BE2C (cell line): ENCODE measurements around the gene PIP4P1.

Experiments
- DNase-seq: peaks from one replicate; pipeline ENCODE4 v3.0.0-alpha.2; 2020
- H3K27me3 ChIP-seq: fragments of 250-450 bp; sonication (Bioruptor Pico); 2 replicates; pipeline ENCODE4 v1.5.1; 2020; ENCODE audit warnings: mild to moderate bottlenecking
- H3K36me3 ChIP-seq: fragments of 250-450 bp; sonication (Bioruptor Pico); 2 replicates; pipeline ENCODE4 v1.5.1; 2020; ENCODE audit warnings: mild to moderate bottlenecking
- H3K4me1 ChIP-seq: fragments of 250-450 bp; sonication (Bioruptor Pico); 2 replicates; pipeline ENCODE4 v1.5.1; 2020
- H3K4me3 ChIP-seq: 2 replicates; pipeline ENCODE4 v1.5.1; 2011; ENCODE audit warnings: low read depth, low read length
- H3K9me3 ChIP-seq: fragments of 250-450 bp; sonication (Bioruptor Pico); 2 replicates; pipeline ENCODE4 v1.5.1; 2020
- TF ChIP-seq, protein P1 (sequence below): IDR thresholded peaks from 2 replicates; pipeline ENCODE4 v1.5.1; 2012; ENCODE audit warnings: mild to moderate bottlenecking, low read depth, low read length

The PIP4P1 gene

DNA sequence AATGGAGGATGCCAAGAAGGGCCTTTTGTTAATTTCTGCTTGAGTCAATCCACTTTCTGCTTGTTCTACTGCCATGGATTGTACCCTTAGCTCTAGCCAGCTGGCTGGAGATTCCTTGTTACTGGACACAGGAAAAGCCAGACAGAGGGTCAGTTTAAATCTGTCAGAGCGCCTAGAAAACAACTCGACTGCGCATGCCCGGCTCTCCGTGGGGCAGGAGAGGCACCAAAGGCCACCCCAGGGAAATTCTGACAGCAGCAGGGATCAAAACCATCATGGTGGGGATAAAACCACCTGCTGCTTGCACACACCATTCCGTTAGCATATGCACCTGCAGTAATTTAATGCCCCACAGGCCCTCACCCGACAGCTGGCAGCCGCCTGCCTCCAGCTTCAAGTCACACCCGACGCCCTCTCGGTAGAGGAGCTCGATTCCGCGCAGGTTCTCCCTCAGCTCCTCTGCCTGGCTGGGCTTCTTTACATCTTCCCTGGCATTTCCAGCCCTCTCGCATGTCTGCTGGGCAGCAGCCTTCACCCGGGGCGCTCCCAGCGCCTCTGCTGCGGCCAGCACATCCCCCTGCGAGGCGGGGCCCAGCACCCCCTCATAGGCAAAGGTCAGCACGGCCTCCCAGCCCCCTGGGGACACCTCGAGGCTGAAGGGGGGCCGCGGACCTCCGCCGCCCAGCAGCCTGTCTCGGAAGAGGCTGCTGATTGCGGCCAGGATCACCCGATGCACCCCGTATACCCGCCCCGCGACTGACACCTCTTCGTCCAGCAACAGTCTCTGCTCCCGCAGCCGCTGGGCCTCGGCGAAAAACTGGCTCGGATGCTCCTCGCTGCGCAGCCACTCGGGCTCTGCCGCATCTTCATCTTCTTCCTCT lies 26.3 kb downstream of the PIP4P1 start:
- no peak for DNase-seq
- H3K4me3 ChIP-seq: no peak overlapping the region
- H3K36me3 ChIP-seq: no peaks in the 10 kb centered on the region
- no peaks in the 10 kb centered on the region for H3K9me3 ChIP-seq
- TF ChIP-seq, protein P1, sequence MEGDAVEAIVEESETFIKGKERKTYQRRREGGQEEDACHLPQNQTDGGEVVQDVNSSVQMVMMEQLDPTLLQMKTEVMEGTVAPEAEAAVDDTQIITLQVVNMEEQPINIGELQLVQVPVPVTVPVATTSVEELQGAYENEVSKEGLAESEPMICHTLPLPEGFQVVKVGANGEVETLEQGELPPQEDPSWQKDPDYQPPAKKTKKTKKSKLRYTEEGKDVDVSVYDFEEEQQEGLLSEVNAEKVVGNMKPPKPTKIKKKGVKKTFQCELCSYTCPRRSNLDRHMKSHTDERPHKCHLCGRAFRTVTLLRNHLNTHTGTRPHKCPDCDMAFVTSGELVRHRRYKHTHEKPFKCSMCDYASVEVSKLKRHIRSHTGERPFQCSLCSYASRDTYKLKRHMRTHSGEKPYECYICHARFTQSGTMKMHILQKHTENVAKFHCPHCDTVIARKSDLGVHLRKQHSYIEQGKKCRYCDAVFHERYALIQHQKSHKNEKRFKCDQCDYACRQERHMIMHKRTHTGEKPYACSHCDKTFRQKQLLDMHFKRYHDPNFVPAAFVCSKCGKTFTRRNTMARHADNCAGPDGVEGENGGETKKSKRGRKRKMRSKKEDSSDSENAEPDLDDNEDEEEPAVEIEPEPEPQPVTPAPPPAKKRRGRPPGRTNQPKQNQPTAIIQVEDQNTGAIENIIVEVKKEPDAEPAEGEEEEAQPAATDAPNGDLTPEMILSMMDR: no peak
- peaks cover 11% of the 10 kb centered on the region; the same call in 1 of the 2 replicates for H3K27me3 ChIP-seq
- H3K4me1 ChIP-seq: no peaks in the 10 kb centered on the region

GRCh38 chr14:20429801-20430669 lies 31.2 kb downstream of the PIP4P1 start:
- no peaks in the 10 kb centered on the region for H3K36me3 ChIP-seq
- no peaks in the 10 kb centered on the region for H3K4me1 ChIP-seq
- no peaks in the 10 kb centered on the region for H3K27me3 ChIP-seq
- DNase-seq: no peak
- no peaks in the 10 kb centered on the region for H3K9me3 ChIP-seq
- no peak overlapping the region for H3K4me3 ChIP-seq
- TF ChIP-seq, protein P1: no peak

- peak; percentile 21 for DNase-seq
- TF ChIP-seq, protein P1: no peak
- H3K9me3 ChIP-seq: no peaks in the 10 kb centered on the region
- H3K27me3 ChIP-seq: no peaks in the 10 kb centered on the region
- no peaks in the 10 kb centered on the region for H3K36me3 ChIP-seq
- H3K4me3 ChIP-seq: no peak overlapping the region
- H3K4me1 ChIP-seq: no peaks in the 10 kb centered on the region
Measured at GRCh38 chr14:20428802-20429201, 32.4 kb downstream of the PIP4P1 start.

GRCh38 chr14:20428010-20428365 lies 33.2 kb downstream of the PIP4P1 start:
- Histone ChIP-seq H3K27me3 (no peaks in the 10 kb centered on the region), H3K9me3 (no peaks in the 10 kb centered on the region), H3K4me3 (no peak overlapping the region), H3K36me3 (no peaks in the 10 kb centered on the region), H3K4me1 (no peaks in the 10 kb centered on the region)
- TF ChIP-seq, protein P1: no peak
- no peak for DNase-seq

DNA sequence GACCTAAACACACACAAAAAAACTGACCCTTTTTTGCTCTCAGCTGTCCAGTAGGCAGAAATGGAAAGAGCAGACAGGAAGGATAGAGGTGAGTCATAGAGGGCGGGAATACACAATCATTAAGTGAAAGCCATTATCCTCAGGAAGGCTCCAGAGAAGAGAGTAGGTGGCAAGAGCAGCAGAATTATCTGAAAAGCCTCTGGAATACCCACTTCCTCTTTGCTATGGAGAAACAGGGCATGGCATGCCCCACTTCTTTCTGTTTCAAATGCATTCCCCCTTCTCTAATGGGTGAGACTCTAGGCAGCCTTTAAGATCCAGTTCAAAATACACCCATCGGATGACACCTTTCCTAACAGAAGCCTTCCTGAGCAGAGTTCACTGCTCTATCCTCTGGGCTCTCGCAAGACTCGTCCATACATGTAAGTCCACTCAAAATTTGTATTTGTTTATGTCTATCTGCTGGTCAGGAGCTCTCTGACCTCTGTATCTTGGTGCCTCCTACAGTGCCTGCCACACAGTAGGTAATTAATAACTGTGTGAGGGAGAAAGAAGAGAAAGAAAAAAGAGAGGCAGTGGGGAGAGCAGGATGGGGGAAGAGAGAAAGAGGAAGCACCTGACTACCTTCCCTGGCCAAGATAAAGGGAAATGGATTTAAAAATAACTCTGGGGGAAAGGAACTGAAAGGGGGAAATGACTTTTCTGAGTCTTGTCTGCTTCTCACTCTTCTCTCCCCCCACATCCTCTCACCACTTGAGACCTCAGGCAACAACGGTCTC lies 33.8 kb downstream of the PIP4P1 start:
- TF ChIP-seq, protein P1: no peak
- H3K27me3 ChIP-seq: no peaks in the 10 kb centered on the region
- no peak for DNase-seq
- H3K9me3 ChIP-seq: no peaks in the 10 kb centered on the region
- H3K4me3 ChIP-seq: no peak overlapping the region
- no peaks in the 10 kb centered on the region for H3K36me3 ChIP-seq
- no peaks in the 10 kb centered on the region for H3K4me1 ChIP-seq
